PC-3 (cell line): Measurements from ENCODE around the gene METTL3. TPM values are rescaled to one million over a fixed set of nuclear protein-coding genes. Genes with fewer than 3 reads are reported as not detected.

ENCODE experiments used
- ATAC-seq: fragments of 200-7000 bp; cut with Tn5 transposase; 2 replicates; pipeline ENCODE4 v1.9.1; 2020; ENCODE audit warnings: mild to moderate bottlenecking, moderate library complexity
- BruUV-seq: library from RNA; stranded (reverse); fragments of 400-500 nt; replicated peaks from 2 replicates; lab custom pipeline; 2021; lab: Mats Ljungman, UMichigan
- CTCF ChIA-PET: fragments of 300-600 bp; sonication (Branson Sonifier 250); formaldehyde crosslinking; loops from one replicate; lab custom pipeline; 2022; ENCODE audit warnings: antibody characterized with exemption; lab: Charles Lee
- POLR2A ChIA-PET: fragments of 300-600 bp; sonication (Branson Sonifier 250); formaldehyde crosslinking; loops from one replicate; lab custom pipeline; 2022; ENCODE audit warnings: antibody characterized with exemption; ENCODE audit not compliant: unreplicated experiment; lab: Charles Lee
- DNase-seq: peaks from one replicate; pipeline ENCODE4 v3.0.0-alpha.2; 2015
- H2AFZ ChIP-seq: fragments of 300-600 bp; sonication (generic); 2 replicates; pipeline ENCODE4 v1.6.0; 2016; ENCODE audit warnings: antibody characterized with exemption, low read length
- H3F3A ChIP-seq: fragments of 300-600 bp; sonication (generic); one replicate; pipeline ENCODE4 v1.6.0; 2017; ENCODE audit warnings: antibody characterized with exemption, low read length, control low read depth, mild to moderate bottlenecking; ENCODE audit not compliant: unreplicated experiment
- H3K27ac ChIP-seq: fragments of 300-600 bp; sonication (generic); 2 replicates; pipeline ENCODE4 v1.5.1; 2016; ENCODE audit warnings: mild to moderate bottlenecking, low read length
- H3K27me3 ChIP-seq: fragments of 300-600 bp; sonication (generic); 2 replicates; pipeline ENCODE4 v1.6.1; 2016; ENCODE audit warnings: low read length, mixed read lengths
- H3K36me3 ChIP-seq: fragments of 300-600 bp; sonication (generic); 2 replicates; pipeline ENCODE4 v1.6.1; 2016; ENCODE audit warnings: low read depth, mixed run types, low read length, mixed read lengths
- H3K4me1 ChIP-seq: fragments of 300-600 bp; sonication (generic); 2 replicates; pipeline ENCODE4 v1.5.1; 2016; ENCODE audit warnings: low read length; ENCODE audit not compliant: insufficient read depth
- H3K4me2 ChIP-seq: fragments of 300-600 bp; sonication (generic); 2 replicates; pipeline ENCODE4 v1.6.0; 2016; ENCODE audit warnings: low read length
- H3K4me3 ChIP-seq: fragments of 300-600 bp; sonication (generic); 2 replicates; pipeline ENCODE4 v1.5.1; 2016; ENCODE audit warnings: mild to moderate bottlenecking, low read length, mixed read lengths
- H3K79me2 ChIP-seq: fragments of 300-600 bp; sonication (generic); 2 replicates; pipeline ENCODE4 v1.6.1; 2017; ENCODE audit warnings: low read length, mixed read lengths
- H3K9ac ChIP-seq: fragments of 300-600 bp; sonication (generic); 2 replicates; pipeline ENCODE4 v1.6.0; 2016; ENCODE audit warnings: mild to moderate bottlenecking, low read length
- H3K9me2 ChIP-seq: fragments of 300-600 bp; sonication (generic); replicated peaks from 2 replicates; pipeline ENCODE4 v1.6.1; 2016; ENCODE audit warnings: mixed run types, low read length, mixed read lengths
- H3K9me3 ChIP-seq: fragments of 300-600 bp; sonication (generic); 2 replicates; pipeline ENCODE4 v1.6.1; 2016; ENCODE audit warnings: low read length, mixed read lengths
- H4K20me1 ChIP-seq: fragments of 300-600 bp; sonication (generic); 2 replicates; pipeline ENCODE4 v1.6.1; 2016; ENCODE audit warnings: low read length, mixed read lengths
- EZH2 ChIP-seq: fragments of 300-600 bp; sonication (generic); IDR thresholded peaks from one replicate; pipeline ENCODE4 v1.6.1; 2017; ENCODE audit warnings: antibody characterized with exemption, mild to moderate bottlenecking, low read length; ENCODE audit not compliant: unreplicated experiment
- EZH2phosphoT487 ChIP-seq: fragments of 300-600 bp; sonication (generic); IDR thresholded peaks from 2 replicates; pipeline ENCODE4 v1.6.1; 2018; ENCODE audit warnings: mild to moderate bottlenecking, antibody characterized with exemption, low read length, borderline replicate concordance
- intact Hi-C: fragments of 100-400 bp; cut with micrococcal nuclease; formaldehyde crosslinking; loops from 2 replicates; pipeline ENCODE4 v1.9.0; 2023
- total RNA-seq: library from RNA; depleted of rRNA; stranded (reverse); fragments of >200 nt; gene quantifications from 2 replicates; pipeline ENCODE4 v1.2.3, GENCODE V29; 2014
- TF ChIP-seq, protein P1 (sequence below): fragments of 300-600 bp; sonication (generic); conservative IDR thresholded peaks from 2 replicates; pipeline ENCODE4 v1.5.1; 2017; ENCODE audit warnings: antibody characterized with exemption, low read depth, mild to moderate bottlenecking, low read length

Gene METTL3
- total RNA-seq, 1 experiment from 2014 or later = 57.1 TPM

DNA sequence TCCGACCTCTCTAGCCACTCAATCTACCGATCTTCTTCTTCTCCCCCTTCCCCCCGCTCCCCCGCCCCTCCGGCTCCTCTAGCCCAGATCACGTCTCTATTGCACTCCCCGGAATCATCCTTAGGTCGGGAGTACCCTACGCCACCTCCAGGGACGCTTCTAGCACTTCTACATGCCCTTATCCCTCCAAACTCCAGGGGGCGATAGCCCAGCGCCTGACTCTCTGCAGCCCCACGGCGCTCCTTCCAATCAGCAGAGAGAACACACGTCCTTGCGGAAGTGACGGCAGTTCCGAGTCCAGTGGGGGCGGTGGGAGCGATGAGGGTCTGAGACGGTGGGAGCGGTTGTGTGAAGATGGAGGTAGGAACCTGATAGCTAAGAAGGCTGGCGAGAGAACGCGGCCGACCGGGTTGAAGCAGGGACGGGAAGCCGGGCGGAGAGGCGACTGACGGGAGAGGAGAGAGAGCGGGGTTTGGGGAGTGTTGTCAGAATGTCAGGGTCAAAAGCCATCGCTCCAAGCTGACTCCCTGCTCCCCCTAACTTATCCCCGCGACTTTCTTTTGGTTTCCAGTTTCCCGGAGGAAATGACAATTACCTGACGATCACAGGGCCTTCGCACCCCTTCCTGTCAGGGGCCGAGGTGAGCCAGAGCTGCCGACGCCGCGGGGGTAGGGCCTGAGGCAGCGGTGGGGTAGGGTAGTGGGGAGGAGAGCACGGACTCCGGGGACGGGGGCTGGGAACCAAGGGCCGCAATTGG is 34.0 kb downstream of the METTL3 start, which contains the start of the genes RAB2B and TOX4:
TSS of gene RAB2B (minus strand) at position 35 of the 757 bp plus-strand sequence. CDS start 87 bp downstream, outside the sequence.
TSS of gene TOX4 (plus strand) at position 271 of the 757 bp plus-strand sequence. CDS start at position 355, 84 bp downstream.
- H3F3A ChIP-seq = no peaks in the 10 kb centered on the region
- CTCF ChIA-PET = interaction anchor here (0.6 to 1.0 kb wide), 3 partner anchors 21 to 40 kb away, joined by 4 to 8 read pairs (median 4); partner anchors contain the start of gene CHD8
- peak; percentile 98 for DNase-seq
- peak within 1 kb of the TSS; percentile 85 for H2AFZ ChIP-seq
- peak within 1 kb of the TSS; percentile 61 for H3K27ac ChIP-seq
- peaks cover 51% of the 10 kb centered on the region for H3K79me2 ChIP-seq
- POLR2A ChIA-PET = interaction anchor here (0.6 kb wide), 2 partner anchors 58 to 216 kb away, joined by 4 to 6 read pairs; no protein-coding TSS in a partner anchor
- no peaks in the 10 kb centered on the region for H4K20me1 ChIP-seq
- H3K27me3 ChIP-seq = no peaks in the 10 kb centered on the region
- no peaks in the 10 kb centered on the region for H3K9me2 ChIP-seq
- no TSS peak for BruUV-seq
- H3K9ac ChIP-seq = peak within 1 kb of the TSS; percentile 75
- no peaks in the 10 kb centered on the region for H3K9me3 ChIP-seq
- H3K36me3 ChIP-seq = peaks cover 5% of the 10 kb centered on the region; the same call in 1 of the 2 replicates
- TF ChIP-seq, protein P1, sequence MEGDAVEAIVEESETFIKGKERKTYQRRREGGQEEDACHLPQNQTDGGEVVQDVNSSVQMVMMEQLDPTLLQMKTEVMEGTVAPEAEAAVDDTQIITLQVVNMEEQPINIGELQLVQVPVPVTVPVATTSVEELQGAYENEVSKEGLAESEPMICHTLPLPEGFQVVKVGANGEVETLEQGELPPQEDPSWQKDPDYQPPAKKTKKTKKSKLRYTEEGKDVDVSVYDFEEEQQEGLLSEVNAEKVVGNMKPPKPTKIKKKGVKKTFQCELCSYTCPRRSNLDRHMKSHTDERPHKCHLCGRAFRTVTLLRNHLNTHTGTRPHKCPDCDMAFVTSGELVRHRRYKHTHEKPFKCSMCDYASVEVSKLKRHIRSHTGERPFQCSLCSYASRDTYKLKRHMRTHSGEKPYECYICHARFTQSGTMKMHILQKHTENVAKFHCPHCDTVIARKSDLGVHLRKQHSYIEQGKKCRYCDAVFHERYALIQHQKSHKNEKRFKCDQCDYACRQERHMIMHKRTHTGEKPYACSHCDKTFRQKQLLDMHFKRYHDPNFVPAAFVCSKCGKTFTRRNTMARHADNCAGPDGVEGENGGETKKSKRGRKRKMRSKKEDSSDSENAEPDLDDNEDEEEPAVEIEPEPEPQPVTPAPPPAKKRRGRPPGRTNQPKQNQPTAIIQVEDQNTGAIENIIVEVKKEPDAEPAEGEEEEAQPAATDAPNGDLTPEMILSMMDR = peak; percentile 94
- no peak for TF ChIP-seq EZH2phosphoT487
- TF ChIP-seq EZH2 = no peak
- ATAC-seq = peak; percentile 93
- H3K4me2 ChIP-seq = peak within 1 kb of the TSS; percentile 90
- intact Hi-C loops = loop anchor here (1.0 to 2.0 kb wide), 5 partner anchors 21 to 92 kb away; partner anchors contain the start of genes CHD8, METTL3 and SUPT16H
- peaks cover 13% of the 10 kb centered on the region for H3K4me1 ChIP-seq
- peak within 1 kb of the TSS; percentile 100 for H3K4me3 ChIP-seq

GRCh38 chr14:21476523-21476924 is 34.6 kb downstream of the METTL3 start:
- H3K9ac ChIP-seq = peak overlapping the region; percentile 75
- H3K4me2 ChIP-seq = peak overlapping the region; percentile 84
- TF ChIP-seq, protein P1 = no peak
- TF ChIP-seq EZH2 = no peak
- TF ChIP-seq EZH2phosphoT487 = no peak
- H3K9me2 ChIP-seq = no peaks in the 10 kb centered on the region
- CTCF ChIA-PET = no interaction called here
- POLR2A ChIA-PET = interaction anchor here (0.6 kb wide), 2 partner anchors 58 to 215 kb away, joined by 4 to 6 read pairs; no protein-coding TSS in a partner anchor
- ATAC-seq (peak; percentile 79), DNase-seq (peak; percentile 79)
- intact Hi-C loops = loop anchor here (1.0 to 2.0 kb wide), 3 partner anchors 35 to 92 kb away; partner anchors contain the start of genes METTL3 and SUPT16H
- no TSS peak for BruUV-seq
- H3K4me3 ChIP-seq = peak overlapping the region; percentile 100
- H3K27me3 ChIP-seq = no peaks in the 10 kb centered on the region
- H3F3A ChIP-seq = no peaks in the 10 kb centered on the region
- H4K20me1 ChIP-seq = no peaks in the 10 kb centered on the region
- H2AFZ ChIP-seq = peak overlapping the region; percentile 82
- H3K4me1 ChIP-seq = peaks cover 13% of the 10 kb centered on the region
- no peaks in the 10 kb centered on the region for H3K9me3 ChIP-seq
- peak overlapping the region; percentile 61 for H3K27ac ChIP-seq
- peaks cover 45% of the 10 kb centered on the region for H3K79me2 ChIP-seq
- H3K36me3 ChIP-seq = peaks cover 3% of the 10 kb centered on the region; the same call in 1 of the 2 replicates
